SHP77 treated with DMSO at 0.1 percent for 48 hours (cell line): ENCODE measurements around the gene MTRF1.
"Not testable (repeated sequence)": the region's sequence is repeated elsewhere in the genome, so short reads cannot be mapped to it uniquely, and the experiment has no call there.

Experiments used
- DNase-seq: peaks from one replicate; lab custom pipeline; 2025; lab: John Stamatoyannopoulos, UW

MTRF1 gene

GRCh38 chr13:41222259-41222852, 41.0 kb downstream of the MTRF1 start:
- no peak for DNase-seq

- DNase-seq, result no peak
Observed at GRCh38 chr13:41220401-41220800, 43.0 kb downstream of the MTRF1 start.

GRCh38 chr13:41216160-41216559, 47.2 kb downstream of the MTRF1 start:
- no peak for DNase-seq

GRCh38 chr13:41213919-41214318, 49.5 kb downstream of the MTRF1 start:
- no peak for DNase-seq

- no peak for DNase-seq
Observed at GRCh38 chr13:41213316-41213715, 50.1 kb downstream of the MTRF1 start.

- no peak for DNase-seq
Observed at GRCh38 chr13:41212881-41213280, 50.5 kb downstream of the MTRF1 start.

- no peak for DNase-seq
Observed at GRCh38 chr13:41211062-41211461, 52.3 kb downstream of the MTRF1 start.

- no peak for DNase-seq
Observed at GRCh38 chr13:41206467-41206866, 56.9 kb downstream of the MTRF1 start.

- no peak for DNase-seq
Observed at GRCh38 chr13:41203810-41204209, 59.6 kb downstream of the MTRF1 start.

GRCh38 chr13:41200126-41200525, 63.2 kb downstream of the MTRF1 start:
- no peak for DNase-seq

GRCh38 chr13:41199526-41199925, 63.9 kb downstream of the MTRF1 start:
- DNase-seq, result no peak

- DNase-seq, result no peak
Observed at GRCh38 chr13:41199079-41199478, 64.3 kb downstream of the MTRF1 start.

GRCh38 chr13:41196620-41197019, 66.8 kb downstream of the MTRF1 start:
- DNase-seq, result no peak

GRCh38 chr13:41196011-41196410, 67.4 kb downstream of the MTRF1 start:
- DNase-seq, result no peak

- DNase-seq, result peak; percentile 73
Observed at GRCh38 chr13:41193919-41194824, 69.2 kb downstream of the MTRF1 start, which contains the start of gene KBTBD7. TSS of gene KBTBD7 (minus strand) at chr13:41194569. CDS start at chr13:41194257, 312 bp downstream.

- DNase-seq, result no peak
Observed at GRCh38 chr13:41193469-41193868, 69.9 kb downstream of the MTRF1 start.

- DNase-seq, result no peak
Observed at GRCh38 chr13:41188584-41188983, 74.8 kb downstream of the MTRF1 start.

- DNase-seq, result no peak
Observed at GRCh38 chr13:41186481-41186880, 76.9 kb downstream of the MTRF1 start.

GRCh38 chr13:41182231-41182630, 81.1 kb downstream of the MTRF1 start:
- no peak for DNase-seq

GRCh38 chr13:41179593-41180250, 83.7 kb downstream of the MTRF1 start:
- DNase-seq, result no peak

GRCh38 chr13:41178040-41178439, 85.3 kb downstream of the MTRF1 start:
- DNase-seq, result no peak

- DNase-seq, result no peak
Observed at GRCh38 chr13:41177616-41178015, 85.8 kb downstream of the MTRF1 start.

GRCh38 chr13:41175576-41175975, 87.8 kb downstream of the MTRF1 start:
- DNase-seq, result not testable (repeated sequence)
